Suprapubic skin (tissue), 3 donors: ENCODE data around the gene RASSF5.

Experiments used
- POLR2A ChIP-seq, 2 donors: fragments of 450-650 bp; IDR thresholded peaks; one replicate each; pipeline ENCODE4 v1.6.1; 2017; ENCODE audit warnings: antibody characterized with exemption in 2 of 2, mild to moderate bottlenecking in 2 of 2, moderate library complexity in 2 of 2
- TF ChIP-seq, protein P1 (sequence below), 2 donors: fragments of 200-600 bp in 1 of 2; fragments of 450-650 bp in 1 of 2; sonication (generic) in 1 of 2; IDR thresholded peaks; one replicate each; pipeline ENCODE4 v1.5.1; 2016 to 2019; ENCODE audit warnings: antibody characterized with exemption in 2 of 2, mild to moderate bottlenecking in 1 of 2, moderate library complexity in 1 of 2

GRCh38 chr1:206521127-206521526, 13.8 kb downstream of the RASSF5 start:
- no peak for TF ChIP-seq POLR2A (IDR thresholded peaks at IDR 0.05)
- TF ChIP-seq, protein P1, sequence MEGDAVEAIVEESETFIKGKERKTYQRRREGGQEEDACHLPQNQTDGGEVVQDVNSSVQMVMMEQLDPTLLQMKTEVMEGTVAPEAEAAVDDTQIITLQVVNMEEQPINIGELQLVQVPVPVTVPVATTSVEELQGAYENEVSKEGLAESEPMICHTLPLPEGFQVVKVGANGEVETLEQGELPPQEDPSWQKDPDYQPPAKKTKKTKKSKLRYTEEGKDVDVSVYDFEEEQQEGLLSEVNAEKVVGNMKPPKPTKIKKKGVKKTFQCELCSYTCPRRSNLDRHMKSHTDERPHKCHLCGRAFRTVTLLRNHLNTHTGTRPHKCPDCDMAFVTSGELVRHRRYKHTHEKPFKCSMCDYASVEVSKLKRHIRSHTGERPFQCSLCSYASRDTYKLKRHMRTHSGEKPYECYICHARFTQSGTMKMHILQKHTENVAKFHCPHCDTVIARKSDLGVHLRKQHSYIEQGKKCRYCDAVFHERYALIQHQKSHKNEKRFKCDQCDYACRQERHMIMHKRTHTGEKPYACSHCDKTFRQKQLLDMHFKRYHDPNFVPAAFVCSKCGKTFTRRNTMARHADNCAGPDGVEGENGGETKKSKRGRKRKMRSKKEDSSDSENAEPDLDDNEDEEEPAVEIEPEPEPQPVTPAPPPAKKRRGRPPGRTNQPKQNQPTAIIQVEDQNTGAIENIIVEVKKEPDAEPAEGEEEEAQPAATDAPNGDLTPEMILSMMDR (IDR thresholded peaks at IDR 0.05) = no peak
